ENCODE measurements around the gene OGT.

DNA sequence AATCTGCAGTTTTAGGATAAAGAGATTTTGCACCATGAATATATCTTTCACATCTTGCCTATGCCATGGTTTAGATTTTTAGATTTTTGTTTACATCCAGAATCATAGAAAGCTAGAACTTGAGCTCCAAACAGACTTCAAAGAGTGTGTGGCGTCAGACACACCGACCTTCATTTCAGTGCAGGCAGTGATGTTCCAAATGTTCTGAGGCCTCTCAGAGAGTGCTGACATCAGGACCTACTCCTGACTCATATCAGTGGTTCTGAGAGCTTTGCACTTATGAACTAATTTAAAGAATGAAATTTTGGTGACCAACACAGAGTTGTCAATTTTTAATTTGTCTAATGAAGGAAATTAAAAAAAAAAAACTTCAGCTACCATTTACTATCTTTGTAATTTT, 67.1 kb downstream of the OGT start:
- TF ChIP-seq, protein P1, sequence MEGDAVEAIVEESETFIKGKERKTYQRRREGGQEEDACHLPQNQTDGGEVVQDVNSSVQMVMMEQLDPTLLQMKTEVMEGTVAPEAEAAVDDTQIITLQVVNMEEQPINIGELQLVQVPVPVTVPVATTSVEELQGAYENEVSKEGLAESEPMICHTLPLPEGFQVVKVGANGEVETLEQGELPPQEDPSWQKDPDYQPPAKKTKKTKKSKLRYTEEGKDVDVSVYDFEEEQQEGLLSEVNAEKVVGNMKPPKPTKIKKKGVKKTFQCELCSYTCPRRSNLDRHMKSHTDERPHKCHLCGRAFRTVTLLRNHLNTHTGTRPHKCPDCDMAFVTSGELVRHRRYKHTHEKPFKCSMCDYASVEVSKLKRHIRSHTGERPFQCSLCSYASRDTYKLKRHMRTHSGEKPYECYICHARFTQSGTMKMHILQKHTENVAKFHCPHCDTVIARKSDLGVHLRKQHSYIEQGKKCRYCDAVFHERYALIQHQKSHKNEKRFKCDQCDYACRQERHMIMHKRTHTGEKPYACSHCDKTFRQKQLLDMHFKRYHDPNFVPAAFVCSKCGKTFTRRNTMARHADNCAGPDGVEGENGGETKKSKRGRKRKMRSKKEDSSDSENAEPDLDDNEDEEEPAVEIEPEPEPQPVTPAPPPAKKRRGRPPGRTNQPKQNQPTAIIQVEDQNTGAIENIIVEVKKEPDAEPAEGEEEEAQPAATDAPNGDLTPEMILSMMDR (IDR thresholded peaks at IDR 0.05) = no peak
- TF ChIP-seq POLR2A (IDR thresholded peaks at IDR 0.05) = no peak

All from tibial nerve (tissue), 3 donors.